Epithelial cell of esophagus (primary cell): ENCODE results near the gene HOXB6.

Experiments used
- DNase-seq: peaks from one replicate; pipeline ENCODE4 v3.0.0; 2010; ENCODE audit warnings: low read depth
- H3K4me3 ChIP-seq: 2 replicates; pipeline ENCODE4 v1.5.1; 2011; ENCODE audit warnings: mild to moderate bottlenecking, low read length, control low read depth
- CTCF ChIP-seq: IDR thresholded peaks from 2 replicates; pipeline ENCODE4 v1.5.1; 2011; ENCODE audit warnings: low read depth, mild to moderate bottlenecking, low read length, control low read depth, inconsistent platforms; ENCODE audit not compliant: insufficient read depth; ENCODE audit errors: missing control alignments

Gene HOXB6

DNA sequence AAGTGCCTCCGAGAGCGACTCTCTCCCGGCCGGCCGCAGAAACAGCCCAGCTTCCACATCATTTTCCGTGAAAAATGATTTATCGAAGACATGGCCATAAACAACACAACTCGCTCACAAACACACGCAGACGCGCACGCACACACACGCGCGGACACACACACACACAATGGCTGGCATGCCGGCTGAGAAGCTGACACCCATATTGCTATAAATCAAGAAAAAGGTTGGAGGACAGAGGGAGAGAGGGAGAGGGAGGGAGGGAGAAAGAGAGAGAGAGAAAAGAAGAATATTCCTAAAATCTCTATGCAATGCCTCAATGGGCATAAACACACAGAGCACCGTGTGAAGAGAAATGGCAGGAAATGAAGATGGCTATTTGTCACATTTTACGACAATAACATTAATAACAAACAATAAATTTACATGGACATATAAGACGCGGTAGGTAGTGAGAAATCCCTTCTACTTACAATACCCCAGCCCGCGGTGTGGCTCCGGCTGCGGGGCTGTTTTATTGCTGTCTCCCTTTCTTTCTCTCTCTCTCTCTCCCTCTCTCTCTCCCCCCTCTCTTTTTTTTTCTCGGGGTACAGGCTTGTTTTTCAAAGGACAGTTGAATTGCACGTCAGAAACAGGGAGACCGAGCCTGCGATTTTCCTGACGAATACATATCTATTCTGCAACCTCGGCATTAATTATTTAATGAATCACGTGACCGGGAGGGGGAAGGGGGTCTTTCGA is 36.1 kb downstream of the HOXB6 start:
- H3K4me3 ChIP-seq: no peak overlapping the region
- DNase-seq: no peak
- TF ChIP-seq CTCF: no peak

- TF ChIP-seq CTCF: no peak
- H3K4me3 ChIP-seq: no peak overlapping the region
- DNase-seq: no peak
These were observed 37.0 kb downstream of the HOXB6 start for GRCh38 chr17:48567646-48568354.

DNA sequence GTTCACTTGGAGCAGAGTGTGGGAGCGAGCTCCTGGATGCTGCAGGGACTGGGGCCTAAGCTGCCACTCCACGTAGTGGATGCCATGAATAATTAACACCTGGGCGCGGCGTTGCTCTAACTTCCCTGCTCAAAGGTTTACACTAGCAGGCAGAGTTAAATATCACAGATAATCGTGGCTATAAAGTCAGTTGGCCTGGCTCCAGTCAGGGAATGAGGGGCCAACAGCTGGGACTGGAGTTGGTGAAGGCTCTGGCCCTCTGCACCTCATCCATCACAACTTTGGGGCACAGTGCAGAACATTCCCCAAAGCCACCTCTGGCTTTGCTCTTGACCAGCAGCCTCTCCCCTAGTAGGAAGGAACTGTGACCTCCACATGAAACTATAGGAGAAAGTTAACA is 37.6 kb downstream of the HOXB6 start:
- no peak for DNase-seq
- H3K4me3 ChIP-seq: no peak overlapping the region
- TF ChIP-seq CTCF: no peak

DNA sequence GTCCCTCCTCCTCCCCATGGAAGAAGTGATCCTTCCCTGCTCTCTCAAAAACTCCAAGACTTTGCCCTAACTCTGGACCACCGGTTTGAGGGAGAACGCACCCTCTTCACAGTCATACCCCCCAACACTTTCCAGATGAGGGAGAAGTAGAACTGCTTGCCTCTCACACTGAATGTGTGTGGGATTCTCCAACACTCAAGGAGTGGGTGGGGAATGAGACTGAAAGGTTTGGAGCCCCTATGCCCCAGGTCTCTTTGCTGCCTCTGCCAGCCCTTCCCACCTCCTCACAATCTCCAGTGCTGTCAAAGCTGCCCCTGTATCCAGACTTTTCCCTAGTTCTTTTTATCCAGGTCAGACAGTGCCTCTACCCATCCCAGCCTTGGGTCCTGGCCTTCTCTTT is 38.1 kb downstream of the HOXB6 start:
- no peak for DNase-seq
- TF ChIP-seq CTCF: no peak
- H3K4me3 ChIP-seq: no peak overlapping the region

DNA sequence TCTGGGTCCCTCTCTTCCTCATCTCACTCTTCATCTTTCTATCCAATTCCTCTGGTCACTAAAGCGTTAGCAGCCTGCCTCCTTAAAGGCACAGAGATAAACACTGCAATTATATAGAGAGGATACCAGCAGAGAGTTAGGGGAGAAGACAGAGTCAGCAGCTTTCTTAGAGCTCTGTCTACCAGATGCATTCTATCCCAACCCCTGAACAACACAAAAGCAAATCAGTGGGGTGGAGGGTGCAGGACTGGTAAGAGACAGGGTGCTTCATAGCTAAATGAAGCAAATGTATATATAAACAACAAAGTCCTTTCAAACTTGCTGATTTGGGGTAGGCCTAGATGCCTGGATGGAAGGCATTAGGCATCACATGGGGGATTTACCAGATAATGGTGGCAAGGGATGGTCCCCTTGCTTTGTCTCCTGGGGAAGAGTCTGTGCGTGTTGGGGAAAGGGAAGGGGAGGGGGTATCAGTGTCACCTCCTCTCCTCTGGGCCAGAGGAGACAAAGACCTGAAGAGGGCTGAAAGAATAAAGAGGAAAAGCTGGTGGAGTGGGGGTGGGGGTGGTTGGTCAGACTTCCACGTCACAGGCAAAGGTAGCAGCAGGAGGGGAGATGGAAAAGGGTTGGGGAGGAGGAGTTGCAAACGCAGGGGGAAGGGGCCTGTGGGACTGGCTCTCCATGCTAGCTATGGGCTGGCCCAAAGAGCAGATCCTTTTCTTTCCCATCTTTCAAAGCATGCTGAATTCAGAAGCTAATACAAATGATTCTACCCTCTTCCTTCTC is 38.7 kb downstream of the HOXB6 start:
- DNase-seq: no peak
- TF ChIP-seq CTCF: no peak
- H3K4me3 ChIP-seq: no peak overlapping the region

- H3K4me3 ChIP-seq: no peak overlapping the region
- DNase-seq: no peak
- no peak for TF ChIP-seq CTCF
These were observed 39.7 kb downstream of the HOXB6 start for GRCh38 chr17:48565022-48565554.
